ENCODE results near the gene LAMC3. TPM values are rescaled to one million over a fixed set of nuclear protein-coding genes. Genes with fewer than 3 reads are reported as not detected.

Gene LAMC3
- total RNA-seq, 2 donors from 2014 or later: 0.55 to 156 TPM

DNA sequence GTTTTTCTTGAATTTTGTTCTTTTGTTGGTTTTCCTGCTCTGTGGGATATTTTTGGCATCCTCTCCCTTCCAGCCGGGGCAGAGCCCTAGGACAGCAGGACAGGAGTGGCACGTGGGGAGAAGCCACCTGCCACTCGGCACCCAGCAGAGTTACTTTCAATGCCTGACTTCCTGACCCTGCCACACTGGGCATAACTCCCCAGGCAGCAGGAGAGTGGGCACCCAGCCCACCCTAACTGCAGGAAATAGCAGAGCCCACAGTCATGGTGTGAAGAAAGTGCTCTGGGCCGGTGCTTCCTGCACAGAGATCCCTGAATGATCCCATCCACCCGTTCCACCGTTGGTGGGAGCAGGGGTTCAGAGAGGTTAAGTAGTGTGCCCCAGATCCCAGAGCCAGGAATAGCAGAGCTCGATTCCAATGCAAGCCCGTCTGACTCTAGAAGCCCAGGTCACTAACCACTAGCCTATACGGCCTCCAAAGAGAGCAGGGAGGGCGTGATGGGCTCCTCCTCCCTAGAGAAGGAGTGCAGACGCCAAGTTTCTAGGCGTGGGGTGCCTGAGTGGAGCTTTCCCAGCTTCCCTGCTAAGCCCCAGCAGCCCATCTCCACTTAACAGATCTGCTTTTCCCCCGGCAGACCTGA is 108.3 kb downstream of the LAMC3 start:
- intact Hi-C loops (cut with DNase I): no loop called here
- Histone ChIP-seq H3K4me3 (no peak overlapping the region), H3K27me3 (replicated peaks; ENCODE audit: insufficient read depth) (no peaks in the 10 kb centered on the region), H3K4me1 (replicated peaks) (no peaks in the 10 kb centered on the region), H3K27ac (no peak overlapping the region), H3K9me3 (no peaks in the 10 kb centered on the region), H3K36me3 (no peaks in the 10 kb centered on the region)
- WGBS: 88% methylated on average over 13 of the region's 13 CpGs
- TF ChIP-seq, protein P1, sequence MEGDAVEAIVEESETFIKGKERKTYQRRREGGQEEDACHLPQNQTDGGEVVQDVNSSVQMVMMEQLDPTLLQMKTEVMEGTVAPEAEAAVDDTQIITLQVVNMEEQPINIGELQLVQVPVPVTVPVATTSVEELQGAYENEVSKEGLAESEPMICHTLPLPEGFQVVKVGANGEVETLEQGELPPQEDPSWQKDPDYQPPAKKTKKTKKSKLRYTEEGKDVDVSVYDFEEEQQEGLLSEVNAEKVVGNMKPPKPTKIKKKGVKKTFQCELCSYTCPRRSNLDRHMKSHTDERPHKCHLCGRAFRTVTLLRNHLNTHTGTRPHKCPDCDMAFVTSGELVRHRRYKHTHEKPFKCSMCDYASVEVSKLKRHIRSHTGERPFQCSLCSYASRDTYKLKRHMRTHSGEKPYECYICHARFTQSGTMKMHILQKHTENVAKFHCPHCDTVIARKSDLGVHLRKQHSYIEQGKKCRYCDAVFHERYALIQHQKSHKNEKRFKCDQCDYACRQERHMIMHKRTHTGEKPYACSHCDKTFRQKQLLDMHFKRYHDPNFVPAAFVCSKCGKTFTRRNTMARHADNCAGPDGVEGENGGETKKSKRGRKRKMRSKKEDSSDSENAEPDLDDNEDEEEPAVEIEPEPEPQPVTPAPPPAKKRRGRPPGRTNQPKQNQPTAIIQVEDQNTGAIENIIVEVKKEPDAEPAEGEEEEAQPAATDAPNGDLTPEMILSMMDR (IDR thresholded peaks at IDR 0.05): no peak
- TF ChIP-seq POLR2A (IDR thresholded peaks at IDR 0.05) (no peak), POLR2AphosphoS5 (IDR thresholded peaks at IDR 0.05) (no peak)
- no peak for DNase-seq (ENCODE audit: low spot score)

DNA sequence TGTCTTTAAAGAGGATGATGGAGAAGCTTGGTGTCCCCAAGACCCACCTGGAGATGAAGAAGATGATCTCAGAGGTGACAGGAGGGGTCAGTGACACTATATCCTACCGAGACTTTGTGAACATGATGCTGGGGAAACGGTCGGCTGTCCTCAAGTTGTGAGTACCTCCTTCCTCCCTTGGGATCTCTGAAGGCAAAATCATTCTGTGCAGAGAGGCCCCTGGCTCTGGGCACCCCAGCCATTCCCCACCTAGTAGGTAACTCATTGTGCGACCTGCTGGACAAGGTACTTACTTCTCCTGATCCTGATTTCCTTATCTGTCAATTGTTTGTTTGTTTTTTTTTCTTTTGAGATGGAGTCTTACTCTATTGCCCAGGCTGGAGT is 108.8 kb downstream of the LAMC3 start:
- Histone ChIP-seq H3K36me3 (no peaks in the 10 kb centered on the region), H3K4me1 (replicated peaks) (no peaks in the 10 kb centered on the region), H3K4me3 (no peak overlapping the region), H3K27me3 (replicated peaks; ENCODE audit: insufficient read depth) (no peaks in the 10 kb centered on the region), H3K27ac (no peak overlapping the region), H3K9me3 (no peaks in the 10 kb centered on the region)
- TF ChIP-seq POLR2AphosphoS5 (IDR thresholded peaks at IDR 0.05) (no peak), POLR2A (IDR thresholded peaks at IDR 0.05) (no peak)
- TF ChIP-seq, protein P1 (IDR thresholded peaks at IDR 0.05): no peak
- intact Hi-C loops (cut with DNase I): no loop called here
- WGBS: 89% methylated on average over 4 of the region's 4 CpGs
- DNase-seq (ENCODE audit: low spot score): no peak

DNA sequence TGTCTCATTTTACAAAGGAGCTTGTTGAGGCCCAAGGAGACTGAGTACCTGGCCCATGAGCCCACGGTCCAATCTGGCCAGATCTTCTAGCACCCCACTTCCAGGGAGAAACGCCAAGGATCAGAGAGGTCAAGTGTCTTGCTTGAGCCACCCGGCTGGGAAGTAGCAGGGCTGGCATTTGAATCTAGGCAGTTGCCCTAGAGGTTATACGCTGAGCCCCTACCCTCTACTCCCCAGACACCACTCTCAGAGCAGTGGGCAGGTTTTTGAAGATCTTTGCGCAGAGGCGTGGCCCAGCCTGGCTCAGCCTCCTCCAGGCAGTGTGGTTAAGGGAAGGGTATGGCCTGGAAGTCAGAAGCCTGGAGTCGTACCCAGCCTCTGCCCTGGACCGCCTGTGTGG is 110.6 kb downstream of the LAMC3 start:
- no peak overlapping the region for H3K27ac ChIP-seq
- no peaks in the 10 kb centered on the region for H3K27me3 ChIP-seq (replicated peaks; ENCODE audit: insufficient read depth)
- no peak for DNase-seq (ENCODE audit: low spot score)
- H3K4me1 ChIP-seq (replicated peaks): no peaks in the 10 kb centered on the region
- WGBS: 83% methylated on average over 8 of the region's 8 CpGs
- no peaks in the 10 kb centered on the region for H3K9me3 ChIP-seq
- no peak overlapping the region for H3K4me3 ChIP-seq
- H3K36me3 ChIP-seq: no peaks in the 10 kb centered on the region
- TF ChIP-seq POLR2A (IDR thresholded peaks at IDR 0.05): no peak
- TF ChIP-seq POLR2AphosphoS5 (IDR thresholded peaks at IDR 0.05): no peak
- TF ChIP-seq, protein P1 (IDR thresholded peaks at IDR 0.05): no peak
- intact Hi-C loops (cut with DNase I): no loop called here

DNA sequence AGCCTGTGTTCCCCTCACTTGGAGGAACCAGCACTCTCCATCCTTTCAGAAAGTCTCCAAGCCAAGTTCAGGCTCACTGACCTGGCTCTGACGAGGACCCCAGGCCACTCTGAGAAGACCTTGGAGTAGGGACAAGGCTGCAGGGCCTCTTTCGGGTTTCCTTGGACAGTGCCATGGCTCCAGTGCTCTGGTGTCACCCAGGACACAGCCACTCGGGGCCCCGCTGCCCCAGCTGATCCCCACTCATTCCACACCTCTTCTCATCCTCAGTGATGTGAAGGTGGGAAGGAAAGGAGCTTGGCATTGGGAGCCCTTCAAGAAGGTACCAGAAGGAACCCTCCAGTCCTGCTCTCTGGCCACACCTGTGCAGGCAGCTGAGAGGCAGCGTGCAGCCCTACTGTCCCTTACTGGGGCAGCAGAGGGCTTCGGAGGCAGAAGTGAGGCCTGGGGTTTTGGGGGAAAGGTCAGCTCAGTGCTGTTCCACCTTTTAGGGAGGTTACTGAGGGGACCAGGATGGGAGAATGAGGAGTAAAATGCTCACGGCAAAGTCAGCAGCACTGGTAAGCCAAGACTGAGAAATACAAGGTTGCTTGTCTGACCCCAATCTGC is 111.8 kb downstream of the LAMC3 start:
- Histone ChIP-seq H3K27ac (no peak overlapping the region), H3K27me3 (replicated peaks; ENCODE audit: insufficient read depth) (no peaks in the 10 kb centered on the region), H3K4me1 (replicated peaks) (no peaks in the 10 kb centered on the region), H3K36me3 (no peaks in the 10 kb centered on the region), H3K9me3 (no peaks in the 10 kb centered on the region), H3K4me3 (no peak overlapping the region)
- no peak for TF ChIP-seq POLR2A (IDR thresholded peaks at IDR 0.05)
- TF ChIP-seq, protein P1 (IDR thresholded peaks at IDR 0.05): no peak
- no peak for TF ChIP-seq POLR2AphosphoS5 (IDR thresholded peaks at IDR 0.05)
- no peak for DNase-seq (ENCODE audit: low spot score)
- intact Hi-C loops (cut with DNase I): no loop called here
- WGBS: 97% methylated on average over 7 of the region's 7 CpGs

DNA sequence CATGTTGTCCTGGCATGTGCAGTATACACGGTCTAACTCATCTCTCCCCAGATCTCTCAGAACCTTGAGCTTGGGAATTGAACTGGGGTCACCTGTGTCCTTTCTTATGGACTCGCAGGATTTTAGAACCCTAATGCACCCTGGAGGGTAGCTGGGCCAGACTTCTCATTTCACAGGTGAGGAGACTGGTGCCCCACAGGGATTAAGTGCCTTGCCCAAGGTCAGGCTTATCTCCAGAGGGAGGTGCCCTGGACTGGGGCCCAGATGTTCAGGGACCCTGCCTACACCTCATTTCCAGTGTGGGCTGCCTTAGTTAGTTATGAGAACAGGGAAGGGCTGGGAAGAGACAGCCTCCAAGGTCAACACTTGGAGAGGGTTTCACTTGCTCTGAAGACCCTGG is 112.4 kb downstream of the LAMC3 start:
- Histone ChIP-seq H3K4me3 (no peak overlapping the region), H3K4me1 (replicated peaks) (no peaks in the 10 kb centered on the region), H3K27ac (no peak overlapping the region), H3K36me3 (no peaks in the 10 kb centered on the region), H3K9me3 (no peaks in the 10 kb centered on the region), H3K27me3 (replicated peaks; ENCODE audit: insufficient read depth) (no peaks in the 10 kb centered on the region)
- 86% methylated on average over 2 of the region's 2 CpGs for WGBS
- TF ChIP-seq POLR2A (IDR thresholded peaks at IDR 0.05) (no peak), POLR2AphosphoS5 (IDR thresholded peaks at IDR 0.05) (no peak)
- TF ChIP-seq, protein P1 (IDR thresholded peaks at IDR 0.05): no peak
- intact Hi-C loops (cut with DNase I): no loop called here
- DNase-seq (ENCODE audit: low spot score): no peak

All from prostate gland (tissue), 2 donors.